ENCODE measurements around the gene STN1.
"Not testable (repeated sequence)": the region's sequence is repeated elsewhere in the genome, so short reads cannot be mapped to it uniquely, and the experiment has no call there.

The STN1 gene

DNA sequence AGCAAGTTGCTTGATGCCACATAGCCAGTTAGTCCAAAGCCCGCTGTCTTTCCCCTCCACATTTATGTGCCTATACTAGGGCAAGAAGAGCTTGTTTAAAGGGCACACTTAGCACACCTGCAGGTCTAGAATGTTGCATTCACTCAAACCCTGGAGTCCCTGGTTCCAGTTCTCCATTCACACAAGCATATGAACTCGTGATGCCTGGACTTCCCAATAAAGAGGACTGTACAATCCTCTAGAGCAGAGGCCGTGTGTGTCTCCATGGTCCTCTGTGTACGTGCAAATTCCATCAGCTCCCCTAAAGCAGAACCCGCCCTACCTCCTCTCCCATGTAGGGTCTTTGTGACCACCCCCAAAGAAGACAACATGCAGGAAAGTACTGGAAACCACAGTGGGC, 59.6 kb downstream of the STN1 start:
- no peak for DNase-seq

DNA sequence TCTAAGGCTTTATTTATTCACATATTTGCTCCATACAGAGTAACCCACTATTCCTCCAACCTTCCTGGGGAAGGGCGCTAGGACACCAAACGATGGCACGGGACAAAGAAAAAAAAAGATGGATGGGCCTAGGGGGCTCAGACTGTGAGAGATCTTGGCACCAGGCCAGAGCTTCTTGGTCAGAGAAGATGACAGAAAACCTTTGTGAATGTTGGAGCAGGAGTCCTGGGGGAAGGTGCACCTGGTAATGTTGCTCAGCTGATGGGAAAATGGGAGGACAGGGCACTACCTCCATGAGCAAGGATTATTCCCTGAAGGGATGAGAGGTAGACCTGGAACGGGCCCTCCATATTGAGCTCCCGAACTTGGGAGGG, 61.2 kb downstream of the STN1 start:
- no peak for DNase-seq

DNA sequence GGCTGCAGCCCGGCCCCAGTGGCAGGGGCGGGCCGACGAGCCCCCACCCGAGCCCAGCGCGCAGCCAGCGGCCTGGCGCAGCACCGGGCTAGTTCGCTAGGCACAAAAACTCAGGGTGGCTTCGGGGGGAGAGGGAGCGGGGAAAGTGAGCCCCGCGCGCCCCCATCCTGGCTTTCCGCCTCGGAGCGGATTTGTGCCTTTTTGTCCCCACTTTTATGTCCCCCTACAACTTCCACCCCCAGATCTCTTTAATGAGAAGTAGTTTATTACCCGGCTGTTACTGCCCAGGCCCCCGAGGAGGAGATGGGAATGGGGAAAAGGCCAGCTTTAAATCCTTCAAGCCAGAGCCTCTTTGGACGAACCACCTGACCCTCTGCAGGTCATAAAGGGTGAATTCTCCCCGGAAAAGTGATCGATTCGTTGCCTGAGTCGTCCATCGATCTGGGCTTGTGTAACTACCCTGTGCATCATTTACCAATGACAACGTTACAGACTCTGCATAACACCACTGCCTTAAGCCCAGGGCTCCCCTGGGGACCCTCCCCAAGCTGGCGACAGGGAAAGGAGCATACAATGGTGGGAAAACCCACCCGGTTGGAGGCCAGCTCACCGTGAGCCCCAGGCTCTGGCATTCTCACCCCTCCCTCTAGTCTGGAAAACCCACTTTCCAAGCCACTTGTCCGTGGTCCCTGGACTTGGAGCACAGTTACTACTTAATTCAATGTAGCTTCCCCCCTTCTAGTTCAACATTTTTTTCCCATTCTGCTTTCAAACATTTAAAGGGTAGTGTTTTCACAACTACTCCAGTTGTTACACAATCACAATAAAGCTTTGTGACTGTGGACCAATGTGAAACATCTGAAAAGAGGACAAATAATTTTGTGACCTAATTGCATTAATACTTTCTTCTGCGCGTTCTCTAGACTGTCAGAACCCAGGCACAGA, 61.9 kb downstream of the STN1 start:
- DNase-seq, result no peak

DNA sequence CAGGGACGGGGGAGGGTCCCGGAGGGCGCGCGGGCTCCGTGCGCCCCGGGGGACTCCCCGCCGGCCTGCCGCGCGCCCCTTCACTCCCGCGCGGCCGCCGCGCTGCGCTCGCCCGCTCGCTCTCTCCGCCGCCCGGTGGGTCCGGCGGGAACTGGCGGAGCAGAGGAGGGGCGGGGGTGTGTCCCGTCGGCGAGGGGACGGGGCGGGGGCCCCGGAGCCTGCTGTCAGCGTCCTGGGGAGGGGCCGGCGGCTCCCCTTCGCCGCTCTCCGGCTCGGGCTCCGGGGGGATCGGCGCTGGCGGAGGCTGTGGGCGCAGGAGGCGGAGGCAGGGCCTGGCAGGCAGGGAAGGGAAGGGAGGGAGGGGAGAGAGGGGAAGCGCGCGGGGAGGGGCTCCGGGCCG, 62.6 kb downstream of the STN1 start, which contains the start of gene SH3PXD2A:
TSS of gene SH3PXD2A (minus strand) at position 153 of the 400 bp plus-strand sequence. CDS start 310 bp downstream, outside the sequence.
- DNase-seq, result peak; percentile 9

DNA sequence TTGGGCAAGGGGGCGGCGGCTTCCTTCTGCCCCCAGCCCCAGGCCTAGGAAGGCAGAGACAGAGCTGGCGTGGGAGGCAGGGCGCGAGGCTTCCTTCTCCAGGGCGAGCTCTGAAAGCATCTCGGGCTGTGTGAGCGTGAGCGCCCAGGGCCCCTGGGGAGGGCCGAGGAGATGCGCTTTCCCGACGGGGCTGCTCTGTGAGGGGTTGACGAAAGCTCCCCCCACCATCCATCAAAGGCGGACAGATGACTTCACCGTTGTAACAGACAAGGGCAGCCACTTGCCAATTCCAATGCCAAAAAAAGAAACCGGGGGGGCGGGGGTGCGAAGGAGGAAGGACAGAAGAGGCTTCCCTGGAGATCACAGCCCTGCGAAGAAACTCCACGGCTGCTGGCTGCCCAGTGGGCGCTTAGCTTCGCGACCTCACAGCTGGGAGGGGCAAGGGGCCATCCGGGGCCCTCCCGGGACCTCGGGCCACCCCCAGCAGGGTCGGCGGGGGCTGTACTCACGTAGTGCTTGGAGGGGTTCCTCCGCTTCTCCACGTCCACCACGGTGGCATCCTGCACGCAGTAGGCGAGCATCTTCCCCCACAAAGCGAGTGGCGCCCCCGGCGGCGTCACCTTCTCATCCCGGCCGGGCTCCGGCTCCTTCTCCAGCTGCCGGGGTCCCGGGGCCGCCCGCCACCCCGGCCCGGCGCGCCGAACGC, 63.1 kb downstream of the STN1 start:
- peak; percentile 48 for DNase-seq

DNA sequence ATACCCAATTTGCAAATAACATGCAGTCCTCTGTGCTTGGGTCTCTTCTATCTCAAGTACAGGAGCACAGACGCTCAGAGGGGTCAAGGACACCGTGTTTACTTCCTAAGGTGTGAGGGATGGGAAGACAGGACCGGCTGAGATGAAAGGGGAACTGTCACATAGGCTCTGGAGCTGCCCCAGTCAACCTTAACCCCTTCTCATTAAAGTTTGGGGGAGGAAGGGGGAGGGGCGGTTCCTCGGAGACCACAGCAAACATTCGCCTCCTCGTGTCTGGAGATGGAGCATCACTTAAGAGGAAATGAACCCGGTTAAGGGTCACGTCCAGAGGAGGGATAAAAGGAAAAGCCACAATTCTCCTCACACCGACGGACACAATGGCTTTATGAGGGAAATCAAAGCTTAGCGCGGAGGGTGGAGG, 63.7 kb downstream of the STN1 start:
- no peak for DNase-seq

DNA sequence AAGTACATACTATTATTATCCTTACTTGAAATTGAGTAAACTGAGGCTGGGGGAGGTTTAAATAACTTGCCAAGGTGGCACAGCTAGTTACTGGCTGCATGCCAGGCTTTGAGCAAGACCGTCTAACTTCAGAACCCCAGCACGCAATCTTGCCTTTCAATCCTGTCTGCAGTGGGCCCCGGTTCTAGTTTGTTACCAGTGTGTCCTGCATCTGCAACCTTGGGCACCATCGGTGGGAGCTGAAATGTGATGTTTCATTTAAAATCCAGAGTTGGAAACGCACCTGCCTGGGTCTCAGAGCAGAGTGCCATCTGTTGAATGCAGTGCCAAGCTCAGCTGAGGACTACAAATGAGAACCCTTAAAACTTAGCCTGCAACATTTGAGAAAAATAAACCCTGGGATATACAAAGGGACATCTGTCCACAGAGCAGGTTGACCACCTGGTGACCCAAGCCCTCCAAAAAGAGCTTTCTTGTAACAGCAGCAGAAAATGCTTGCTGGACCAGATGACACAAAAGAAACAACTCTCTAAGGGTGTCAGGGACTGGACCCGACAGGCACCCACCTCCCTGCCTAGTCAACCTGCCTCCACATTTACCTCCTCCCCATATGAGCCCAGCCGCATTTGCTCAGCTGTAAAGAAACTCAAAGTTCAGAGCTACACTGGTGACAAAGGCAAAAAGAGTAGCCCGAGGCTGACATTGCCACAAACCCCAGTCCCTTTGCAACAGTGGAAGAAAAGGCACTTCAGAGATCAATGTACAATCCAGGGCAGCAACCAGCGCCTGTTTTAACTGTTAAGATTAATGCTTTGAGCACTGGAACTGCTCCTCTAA, 64.3 kb downstream of the STN1 start:
- no peak for DNase-seq

DNA sequence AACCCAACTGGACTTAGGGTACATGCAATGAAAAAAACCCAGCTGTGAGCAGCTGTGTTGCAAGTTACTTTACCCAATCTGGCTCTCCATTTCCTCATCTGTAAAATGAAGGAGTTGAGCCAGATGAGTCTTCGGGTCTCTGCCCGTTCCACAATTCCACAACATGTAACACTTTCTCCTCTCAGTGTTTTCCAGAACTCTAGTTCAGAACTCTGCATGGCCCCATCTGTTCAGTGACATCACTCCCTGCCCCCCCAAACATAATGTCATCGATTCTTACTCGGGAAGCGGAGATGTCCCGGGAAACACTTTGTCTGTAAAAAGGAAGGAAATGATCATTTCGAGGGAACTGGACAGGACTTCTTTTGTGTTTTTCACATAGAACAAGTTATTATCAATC, 65.1 kb downstream of the STN1 start:
- no peak for DNase-seq

DNA sequence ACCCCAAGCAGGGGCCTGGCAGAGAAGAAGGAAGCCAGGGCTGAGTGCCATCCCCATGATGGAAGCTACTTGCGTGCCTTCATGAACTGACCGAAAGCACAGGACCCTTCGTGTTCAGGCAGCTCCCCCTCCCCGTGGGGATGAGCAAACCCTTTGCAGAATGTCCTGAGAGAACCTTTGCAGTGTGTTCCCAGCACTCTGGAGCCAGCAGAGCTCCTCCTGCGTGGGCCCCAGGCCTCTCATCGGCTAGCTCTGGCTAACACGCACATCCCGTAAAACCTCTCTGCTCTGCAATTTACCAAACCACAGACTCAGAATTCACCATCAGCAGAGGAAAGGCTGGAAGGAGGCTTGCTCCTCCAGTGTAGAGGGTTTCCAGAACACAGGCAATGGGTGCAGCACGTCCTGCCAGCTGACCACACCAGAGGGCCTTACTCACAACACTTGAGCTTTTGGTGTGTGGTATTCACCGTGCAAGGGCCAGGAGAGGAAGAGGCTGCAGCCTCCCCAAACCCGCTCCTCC, 65.7 kb downstream of the STN1 start:
- DNase-seq, result no peak

DNA sequence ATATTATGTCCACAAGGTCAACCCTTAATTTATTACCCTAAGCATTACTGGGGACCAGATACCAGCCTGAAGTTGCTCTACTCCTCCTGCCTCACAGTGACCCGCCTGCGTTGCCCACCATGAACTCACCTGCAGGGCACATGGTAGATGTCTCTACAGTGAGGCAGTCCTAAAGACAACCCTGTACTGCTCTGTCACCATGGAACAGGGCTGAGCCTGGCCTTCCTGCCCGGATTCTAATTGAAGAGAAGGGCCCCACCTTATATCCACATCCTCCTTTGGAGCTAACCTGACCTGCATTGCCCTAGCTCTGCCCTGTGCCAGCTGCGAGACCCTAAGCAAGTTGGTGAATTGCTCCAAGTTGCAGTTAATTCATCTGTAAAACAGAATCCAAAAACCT, 66.7 kb downstream of the STN1 start:
- DNase-seq, result no peak

DNA sequence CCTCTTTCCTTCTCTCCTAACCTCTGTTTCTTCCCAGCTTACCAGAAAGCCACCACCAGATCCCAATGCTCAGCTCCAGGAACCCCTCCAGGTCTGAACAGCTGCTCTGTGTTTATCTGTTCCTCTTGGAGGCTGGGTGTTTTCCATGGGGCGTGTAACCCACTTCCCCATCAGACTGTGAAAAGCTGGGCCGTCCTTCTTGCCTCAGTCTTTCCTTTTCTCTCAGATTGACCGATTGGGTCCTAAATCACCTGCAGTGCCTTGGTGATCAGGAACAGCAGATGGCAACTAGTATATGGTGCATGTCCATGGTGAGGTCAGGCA, 67.5 kb downstream of the STN1 start:
- no peak for DNase-seq

DNA sequence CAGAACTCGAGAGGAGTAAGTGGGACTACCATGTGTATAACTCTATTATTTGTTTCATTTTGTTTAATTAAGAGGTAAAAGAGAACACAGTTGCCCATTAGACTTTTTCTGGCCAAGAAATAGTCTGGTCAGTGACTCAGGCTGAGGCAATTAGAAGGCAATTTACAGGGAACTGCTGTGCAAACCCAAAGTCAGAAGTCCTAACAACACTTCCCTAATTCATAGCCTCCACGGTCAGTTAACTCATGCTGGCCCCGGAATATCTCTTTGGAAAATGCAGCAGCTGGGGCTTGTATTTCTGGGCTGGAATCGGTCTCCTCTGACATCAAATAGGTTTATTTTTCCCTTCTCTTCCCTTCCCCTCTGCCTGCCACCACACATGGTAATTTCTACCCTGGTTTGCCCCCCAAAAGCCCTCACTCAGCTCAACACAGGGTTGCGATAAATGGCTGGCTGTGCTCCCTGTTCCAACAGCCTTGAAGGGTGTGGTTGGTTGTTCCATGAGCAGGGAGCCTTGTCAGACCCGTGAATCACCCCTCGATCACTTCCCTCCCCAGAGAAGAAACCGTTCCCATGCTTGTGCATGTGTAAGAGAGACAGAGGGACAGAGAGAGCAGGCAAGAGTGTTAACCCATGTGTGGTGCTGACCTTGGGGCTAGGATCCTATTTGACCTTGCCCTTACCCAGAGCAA, 68.0 kb downstream of the STN1 start:
- no peak for DNase-seq

DNA sequence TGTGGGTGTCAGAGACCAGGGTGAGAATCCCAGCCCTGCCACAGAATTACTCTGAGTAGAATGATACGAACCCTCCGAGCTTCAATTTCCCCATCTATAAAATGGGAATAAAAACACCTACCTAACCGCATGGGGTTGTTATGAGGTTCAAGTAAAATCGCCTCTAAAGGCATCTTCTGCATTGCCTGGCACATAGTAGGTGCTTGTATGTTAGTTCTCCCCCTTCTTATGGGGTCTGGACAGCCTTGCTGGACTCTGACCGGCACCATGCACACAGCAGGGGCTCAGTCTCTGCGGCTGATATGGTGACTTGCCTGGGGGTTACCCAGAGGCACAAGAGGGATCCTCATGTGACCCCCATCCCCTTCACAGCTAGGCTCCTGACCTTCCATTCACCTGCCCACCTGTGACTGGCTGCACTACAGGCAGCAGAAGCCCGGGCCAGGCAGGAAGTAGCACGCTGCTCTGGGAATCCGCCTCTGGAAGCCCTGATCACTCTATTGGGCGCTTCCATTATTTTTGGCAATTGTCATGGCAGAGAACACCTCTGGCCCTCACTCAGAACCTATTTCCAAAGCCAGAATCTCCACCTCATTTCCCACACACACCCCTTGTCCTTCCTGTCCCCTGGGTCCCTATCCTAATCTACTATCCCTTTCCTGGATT, 68.6 kb downstream of the STN1 start:
- no peak for DNase-seq

DNA sequence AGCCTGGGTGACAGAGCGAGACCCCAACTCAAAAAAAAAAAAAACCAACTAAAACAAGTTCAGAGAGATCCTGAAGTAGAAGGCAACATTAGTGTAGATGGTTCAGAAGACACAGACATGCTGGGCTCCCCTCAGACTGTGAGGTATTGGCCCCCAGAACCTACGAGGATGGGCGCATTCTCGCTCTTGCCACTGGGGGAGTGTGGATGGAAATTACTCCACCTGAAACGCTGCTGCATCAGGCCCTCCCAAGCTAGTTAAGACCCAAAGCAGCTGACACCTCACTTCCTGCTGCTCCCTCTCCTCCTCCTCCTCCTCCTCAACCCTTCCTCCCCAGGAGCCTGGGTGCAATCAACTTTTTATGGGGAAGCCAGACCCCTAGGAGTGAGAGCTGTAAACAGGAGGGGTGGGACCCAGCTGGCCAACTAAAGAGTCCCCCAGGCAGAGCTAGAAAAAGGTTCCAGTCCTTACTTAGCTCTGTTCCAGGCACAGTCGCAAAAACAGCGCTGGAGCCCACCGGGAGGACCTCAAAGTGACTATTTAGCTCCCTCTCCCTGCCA, 70.0 kb downstream of the STN1 start:
- DNase-seq, result no peak

DNA sequence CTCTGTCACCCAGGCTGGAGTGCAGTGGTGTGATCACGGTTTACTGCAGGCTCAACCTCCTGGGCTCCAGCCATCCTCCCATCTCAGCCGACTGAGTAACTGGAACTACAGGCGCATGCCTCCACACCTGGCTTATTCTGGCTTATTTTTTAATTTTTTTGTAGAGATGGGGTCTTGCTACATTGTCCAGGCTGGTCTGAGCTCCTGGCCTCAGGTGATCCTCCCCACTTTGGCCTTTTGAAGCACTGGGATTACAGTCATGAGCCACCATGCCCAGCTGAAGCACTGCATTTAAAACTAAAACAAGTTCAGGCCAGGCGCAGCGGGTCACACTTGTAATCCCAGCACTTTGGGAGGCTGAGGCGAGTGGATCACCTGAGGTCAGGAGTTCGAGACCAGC, 70.6 kb downstream of the STN1 start:
- DNase-seq, result no peak

DNA sequence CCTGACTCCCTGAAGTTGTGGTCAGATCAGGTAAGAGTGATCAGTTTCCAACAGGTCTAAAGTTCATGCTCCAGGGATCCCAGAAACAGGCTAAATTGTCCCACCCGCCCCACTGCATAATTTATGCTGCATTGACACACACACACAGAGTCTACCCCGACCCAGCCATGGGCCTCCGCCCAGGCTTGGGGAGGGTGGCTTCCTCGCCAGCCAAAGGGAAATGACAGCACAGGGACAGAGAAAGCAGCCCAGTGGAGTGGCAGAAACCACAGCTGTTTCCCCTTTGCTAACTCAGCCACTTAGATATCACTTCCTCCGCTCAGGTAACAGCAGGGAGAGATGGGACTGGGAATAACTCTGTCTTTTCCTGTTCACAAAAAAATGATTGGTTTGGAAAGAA, 72.0 kb downstream of the STN1 start:
- DNase-seq, result no peak

DNA sequence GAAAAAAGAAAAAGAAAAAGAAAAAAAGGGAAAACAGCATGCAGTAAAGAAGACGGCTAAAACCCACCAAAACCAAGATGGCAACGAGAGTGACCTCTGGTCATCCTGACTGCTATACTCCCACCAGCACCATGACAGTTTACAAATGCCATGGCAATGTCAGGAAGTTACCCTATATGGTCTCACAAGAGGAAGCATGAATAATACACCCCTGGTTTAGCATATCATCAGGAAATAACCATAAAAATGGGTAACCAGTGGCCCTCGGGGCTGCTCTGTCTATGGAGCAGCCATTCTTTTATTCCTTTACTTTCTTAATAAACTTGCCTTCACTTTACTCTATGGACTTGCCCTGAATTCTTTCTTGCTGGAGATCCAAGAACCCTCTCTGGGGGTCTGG, 72.6 kb downstream of the STN1 start:
- not testable (repeated sequence) for DNase-seq

DNA sequence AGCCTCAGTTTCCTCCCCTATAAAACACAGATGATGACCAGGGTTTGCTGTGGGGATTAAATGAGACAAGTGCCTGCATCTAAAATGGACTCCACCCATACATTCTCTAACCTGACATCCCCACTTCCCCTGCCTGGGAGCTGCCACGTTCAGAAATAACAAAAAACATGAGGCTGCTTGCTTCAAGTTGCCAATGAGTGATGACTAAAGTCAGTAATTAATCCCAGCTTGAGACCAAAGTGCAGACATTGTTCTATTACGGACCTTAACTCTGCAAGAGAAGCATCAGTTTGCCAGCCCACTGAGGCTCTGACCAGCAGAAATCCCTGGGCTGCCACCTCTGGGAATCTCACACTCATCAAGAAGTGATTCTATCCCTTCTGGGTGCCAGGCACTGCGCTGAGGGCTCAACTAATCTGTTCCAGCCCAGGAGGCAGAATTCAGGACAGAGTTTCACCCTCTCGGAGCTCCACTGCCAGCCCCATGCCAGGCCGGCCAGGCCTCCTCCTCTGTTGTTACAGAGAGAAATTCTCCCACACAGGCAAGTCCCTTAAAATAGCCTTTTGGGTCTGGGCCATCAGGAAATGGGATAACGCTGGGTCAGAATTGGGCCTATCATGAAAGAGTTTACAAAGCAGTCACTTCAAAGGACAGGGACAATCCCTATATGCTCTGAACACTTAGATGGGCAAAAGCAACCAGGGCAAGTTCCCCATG, 74.0 kb downstream of the STN1 start:
- no peak for DNase-seq

DNA sequence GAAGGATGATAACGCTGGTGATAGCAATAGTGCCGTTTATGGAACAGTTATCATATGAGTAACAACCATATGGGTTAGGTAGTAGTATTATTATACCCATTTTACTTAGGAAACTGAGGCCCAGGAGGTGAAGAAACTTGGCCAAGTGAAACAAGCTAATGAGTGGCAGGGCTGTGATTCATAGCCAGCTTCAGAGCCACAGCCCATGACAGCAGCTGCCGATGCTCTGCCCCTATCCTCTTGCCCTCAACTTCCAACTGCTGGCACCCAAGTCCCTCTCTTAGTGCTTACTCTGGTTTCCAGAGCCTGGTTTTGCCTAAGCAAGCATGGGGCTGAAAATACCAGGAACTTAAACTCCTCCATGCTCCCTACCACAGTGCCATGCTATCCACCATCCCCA, 74.9 kb downstream of the STN1 start:
- no peak for DNase-seq

DNA sequence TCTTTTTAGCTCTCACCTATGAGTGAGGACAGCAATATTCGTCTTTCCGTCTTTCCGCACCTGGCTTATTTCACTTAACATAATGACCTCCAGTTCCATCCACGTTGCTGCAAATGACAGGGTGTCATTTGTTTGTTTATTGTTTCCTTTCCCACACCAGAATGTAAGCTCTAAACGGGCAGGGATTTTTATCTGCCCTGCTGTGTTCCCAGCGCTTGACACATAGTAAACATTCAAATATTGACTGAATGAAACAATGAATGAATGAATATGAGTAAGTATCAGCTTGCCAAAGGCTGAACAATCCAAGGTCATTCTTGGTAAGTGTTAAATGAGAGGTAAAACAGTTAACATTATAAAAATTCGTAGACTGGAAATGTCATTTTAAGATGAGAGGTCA, 75.4 kb downstream of the STN1 start:
- DNase-seq, result no peak

DNA sequence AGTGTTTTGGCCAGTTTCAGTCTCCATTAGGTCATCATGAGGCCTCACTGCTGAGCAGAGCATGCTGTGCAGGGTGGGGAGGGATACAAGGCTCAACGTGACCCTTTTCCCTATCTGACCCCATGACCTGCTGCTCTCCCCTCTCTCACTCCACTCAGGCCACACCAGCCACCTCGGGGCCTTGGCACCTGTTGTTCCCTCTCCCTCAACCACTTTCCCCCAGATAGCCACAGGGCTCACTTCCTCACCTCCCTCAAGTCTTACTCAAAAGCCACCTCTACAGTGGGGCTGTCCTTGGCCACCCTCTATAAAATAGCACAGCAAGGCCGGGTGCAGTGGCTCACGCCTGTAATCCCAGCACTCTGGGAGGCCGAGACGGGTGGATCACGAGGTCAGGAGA, 76.5 kb downstream of the STN1 start:
- no peak for DNase-seq

Measured in NCI-H446 treated with DMSO at 0.1 percent for 48 hours (cell line).